Measurements from ENCODE around the gene KATNA1.
A peak's percentile ranks its signal among the peaks of the same experiment; 100 is the strongest.

The KATNA1 gene

GRCh38 chr6:149560736-149561135 is 87.8 kb downstream of the KATNA1 start:
- no peak overlapping the region for H3K4me3 ChIP-seq (ENCODE audit: low read depth, low read length)
- peak; percentile 60 for TF ChIP-seq CTCF (IDR thresholded peaks at IDR 0.05; ENCODE audit: low read depth, low read length)

- TF ChIP-seq CTCF (IDR thresholded peaks at IDR 0.05; ENCODE audit: low read depth, low read length) = no peak
Measured at GRCh38 chr6:149559389-149559788, 89.1 kb downstream of the KATNA1 start.

GRCh38 chr6:149558029-149558428 is 90.5 kb downstream of the KATNA1 start:
- TF ChIP-seq CTCF (IDR thresholded peaks at IDR 0.05; ENCODE audit: low read depth, low read length) = no peak

More at GRCh38 chr6:149559389-149559788, 89.1 kb downstream of the KATNA1 start:
- no peak overlapping the region for H3K4me3 ChIP-seq (ENCODE audit: low read depth, low read length)

GRCh38 chr6:149551920-149552319 is 96.6 kb downstream of the KATNA1 start:
- no peak for TF ChIP-seq CTCF (IDR thresholded peaks at IDR 0.05; ENCODE audit: low read depth, low read length)
- H3K4me3 ChIP-seq (ENCODE audit: low read depth, low read length) = no peak overlapping the region

More at GRCh38 chr6:149558029-149558428, 90.5 kb downstream of the KATNA1 start:
- H3K4me3 ChIP-seq (ENCODE audit: low read depth, low read length) = no peak overlapping the region

GRCh38 chr6:149545754-149546471 is 102.6 kb downstream of the KATNA1 start, which contains the start of gene PPIL4:
PPIL4 (minus strand) TSS chr6:149546043; CDS start chr6:149546005, 38 bp downstream.
- peak; percentile 89 for TF ChIP-seq CTCF (IDR thresholded peaks at IDR 0.05; ENCODE audit: low read depth, low read length)
- peak within 1 kb of the TSS; percentile 100 for H3K4me3 ChIP-seq (ENCODE audit: low read depth, low read length)

- peak overlapping the region; percentile 100 for H3K4me3 ChIP-seq (ENCODE audit: low read depth, low read length)
- no peak for TF ChIP-seq CTCF (IDR thresholded peaks at IDR 0.05; ENCODE audit: low read depth, low read length)
Measured at GRCh38 chr6:149545258-149545753, 103.2 kb downstream of the KATNA1 start.

Data from WI38 (cell line).